T-cell (primary cell): ENCODE data around the gene PCBP3. TPM values are rescaled to one million over a fixed set of nuclear protein-coding genes. Genes with fewer than 3 reads are reported as not detected.
A peak's percentile ranks its signal among the peaks of the same experiment; 100 is the strongest.

Experiments
- ATAC-seq, 4 experiments: fragments of 200-7000 bp in 3 of 4; fragments of 150-1000 bp in 1 of 4; cut with Tn5 transposase; replicated peaks in 1 of 4; 1 replicate in 3 of 4; 2 replicates in 1 of 4; pipeline ENCODE4 v1.10.0; 2021; ENCODE audit warnings: moderate library complexity in 3 of 4, mild to moderate bottlenecking in 2 of 4, moderate number of reproducible peaks in 1 of 4
- CTCF ChIA-PET, 2 donors: fragments of 300-600 bp; sonication (Branson Sonifier 250); formaldehyde crosslinking; loops; one replicate each; lab custom pipeline; 2022; ENCODE audit warnings: antibody characterized with exemption in 2 of 2; lab: Charles Lee
- POLR2A ChIA-PET, 2 donors: fragments of 300-600 bp; sonication (Branson Sonifier 250); formaldehyde crosslinking; loops; one replicate each; lab custom pipeline; 2022; ENCODE audit warnings: antibody characterized with exemption in 2 of 2; lab: Charles Lee
- DNase-seq, 35 experiments: peaks; one replicate each; pipeline versions ENCODE4 v3.0.0 to v3.0.0-alpha.2; 2013 to 2023
- H3K27ac ChIP-seq: one replicate; pipeline ENCODE4 v1.5.1; 2013; ENCODE audit warnings: low read length
- H3K27me3 ChIP-seq, 2 experiments: replicated peaks in 1 of 2; 1 replicate in 1 of 2; 2 replicates in 1 of 2; pipeline versions ENCODE4 v1.6.1 to v1.7.0; 2013; ENCODE audit warnings: low read length in 1 of 2, mixed read lengths in 1 of 2; ENCODE audit not compliant: control insufficient read depth in 2 of 2, insufficient read depth in 2 of 2; ENCODE audit errors: extremely low read depth in 1 of 2
- H3K36me3 ChIP-seq, 2 donors: 1 replicate in 1 of 2; 2 replicates in 1 of 2; pipeline versions ENCODE4 v1.6.1 to v1.7.0; 2013; ENCODE audit warnings: low read length in 1 of 2; ENCODE audit not compliant: control insufficient read depth in 2 of 2, insufficient read depth in 1 of 2; ENCODE audit errors: extremely low read depth in 1 of 2
- H3K4me1 ChIP-seq, 2 experiments: 1 replicate in 1 of 2; 2 replicates in 1 of 2; pipeline versions ENCODE4 v1.6.1 to v1.7.0; 2013; ENCODE audit warnings: low read length in 2 of 2, mixed read lengths in 1 of 2; ENCODE audit not compliant: insufficient read depth in 2 of 2, control insufficient read depth in 1 of 2; ENCODE audit errors: extremely low read depth in 1 of 2
- H3K4me3 ChIP-seq, 2 donors: 1 replicate in 1 of 2; 2 replicates in 1 of 2; pipeline versions ENCODE4 v1.5.1 to v1.7.0; 2013; ENCODE audit warnings: mild to moderate bottlenecking in 2 of 2, low read length in 1 of 2, moderate library complexity in 1 of 2; ENCODE audit not compliant: control insufficient read depth in 1 of 2; ENCODE audit errors: extremely low read depth in 1 of 2
- H3K9me3 ChIP-seq: 2 replicates; pipeline ENCODE4 v1.7.0; 2013
- H3K27ac Mint-ChIP-seq, 2 donors: one replicate each; pipeline ENCODE4 v1.8.0; 2020 to 2021; ENCODE audit warnings: mild to moderate bottlenecking in 2 of 2, mixed read lengths in 2 of 2
- H3K27me3 Mint-ChIP-seq, 2 donors: one replicate each; pipeline ENCODE4 v1.8.0; 2021 to 2022; ENCODE audit warnings: mixed read lengths in 2 of 2
- H3K36me3 Mint-ChIP-seq: one replicate; pipeline ENCODE4 v1.8.0; 2021; ENCODE audit warnings: mixed read lengths
- H3K4me1 Mint-ChIP-seq, 3 donors: one replicate each; pipeline ENCODE4 v1.8.0; 2020 to 2022; ENCODE audit warnings: mixed read lengths in 3 of 3, mild to moderate bottlenecking in 1 of 3
- H3K4me3 Mint-ChIP-seq, 3 donors: one replicate each; pipeline ENCODE4 v1.8.0; 2020 to 2022; ENCODE audit warnings: mild to moderate bottlenecking in 3 of 3, mixed read lengths in 3 of 3, moderate library complexity in 3 of 3
- H3K9me3 Mint-ChIP-seq, 3 donors: one replicate each; pipeline ENCODE4 v1.8.0; 2020 to 2022; ENCODE audit warnings: mixed read lengths in 3 of 3
- WGBS: methylation state at CpG from one replicate; pipeline ENCODE4 v1.1.5; 2013; ENCODE audit warnings: missing lambda C conversion rate; ENCODE audit not compliant: insufficient coverage; 5-methylcytosine and 5-hydroxymethylcytosine counted together
- total RNA-seq, 35 experiments: library from RNA in 6 of 35; stranded (reverse) in 6 of 35; fragments of 120-200 nt in 1 of 35; gene quantifications; one replicate each; pipeline versions ENCODE4 v1.2.1 to v1.2.4 and lab custom pipeline; 2013 to 2026

PCBP3 gene
- total RNA-seq, 5 donors from 2014 or later (not counting 1 experiment from before 2014, with no cell fraction given): 1.5 to 4.2 (median 2.8) TPM

DNA sequence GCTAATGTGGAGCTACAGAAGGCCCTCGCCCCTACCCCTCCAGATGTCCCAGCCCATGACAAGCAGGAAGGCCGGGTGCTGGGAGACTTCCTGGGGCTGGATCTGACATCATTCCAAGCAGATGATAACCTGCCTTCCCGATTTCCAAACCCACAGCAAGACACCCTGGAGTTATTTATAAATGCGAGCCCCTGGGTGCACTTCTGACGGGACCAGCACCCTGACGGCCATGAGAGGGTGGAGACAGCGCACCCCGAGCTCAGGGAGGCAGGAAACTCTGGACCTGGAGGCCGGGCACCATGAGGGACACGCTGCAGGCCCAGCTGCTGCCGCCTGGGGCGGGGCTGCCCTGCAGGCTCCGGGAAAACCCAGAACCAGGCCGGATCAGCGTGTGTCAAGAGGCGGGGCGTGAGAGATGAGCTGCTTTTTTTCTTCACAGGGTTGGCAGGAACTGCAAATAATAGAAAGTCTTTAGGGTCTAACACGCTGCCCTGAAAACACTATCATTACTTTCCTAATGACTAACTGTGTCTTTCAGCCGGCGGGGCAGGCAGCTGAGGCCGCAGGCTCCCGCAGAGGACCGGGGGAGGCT, 2.5 kb upstream of the PCBP3 start:
- H3K4me3 Mint-ChIP-seq: peak overlapping the region; percentile 45 to 62 (median 49)
- 64% methylated on average over 13 of the region's 23 CpGs for WGBS
- H3K27me3 Mint-ChIP-seq: peaks cover 0 to 18% of the 10 kb centered on the region in 2 donors
- H3K4me1 ChIP-seq: peaks cover 23 to 35% of the 10 kb centered on the region in 2 experiments
- no peak overlapping the region for H3K27ac Mint-ChIP-seq
- H3K4me1 Mint-ChIP-seq: peaks cover 29 to 40% (median 38%) of the 10 kb centered on the region in 3 donors
- H3K9me3 Mint-ChIP-seq: no peaks in the 10 kb centered on the region
- H3K9me3 ChIP-seq: no peaks in the 10 kb centered on the region
- POLR2A ChIA-PET: no interaction called here
- DNase-seq (peak in 3 of 35 experiments; percentile 38 to 51 (median 39)), ATAC-seq (no peak)
- H3K27ac ChIP-seq: no peak overlapping the region
- H3K27me3 ChIP-seq: peaks cover 0 to 32% of the 10 kb centered on the region in 2 experiments
- no peaks in the 10 kb centered on the region for H3K36me3 ChIP-seq
- H3K36me3 Mint-ChIP-seq: no peaks in the 10 kb centered on the region
- CTCF ChIA-PET: interaction anchor here in 1 of 2 donors (0.7 kb wide), 1 partner anchor 80 kb away, joined by 3 read pairs; no protein-coding TSS in a partner anchor
- peak overlapping the region in 1 of 2 donors; percentile 23 for H3K4me3 ChIP-seq

- no peaks in the 10 kb centered on the region for H3K9me3 ChIP-seq
- POLR2A ChIA-PET: interaction anchor here in 1 of 2 donors (0.6 kb wide), 1 partner anchor 52 kb away, joined by 8 read pairs; no protein-coding TSS in a partner anchor
- ATAC-seq (no peak), DNase-seq (no peak)
- H3K4me3 ChIP-seq: peak overlapping the region in 1 of 2 donors; percentile 23
- no peaks in the 10 kb centered on the region for H3K36me3 ChIP-seq
- CTCF ChIA-PET: interaction anchor here in 1 of 2 donors (0.7 kb wide), 1 partner anchor 81 kb away, joined by 3 read pairs; no protein-coding TSS in a partner anchor
- 95% methylated on average over 17 of the region's 31 CpGs for WGBS
- Mint-ChIP-seq H3K27me3 (peaks cover 0 to 18% of the 10 kb centered on the region in 2 donors), H3K4me3 (peak overlapping the region; percentile 43 to 62 (median 49)), H3K4me1 (peaks cover 29 to 40% (median 38%) of the 10 kb centered on the region in 3 donors), H3K9me3 (no peaks in the 10 kb centered on the region), H3K36me3 (no peaks in the 10 kb centered on the region), H3K27ac (no peak overlapping the region)
- no peak overlapping the region for H3K27ac ChIP-seq
- H3K27me3 ChIP-seq: peaks cover 0 to 34% of the 10 kb centered on the region in 2 experiments
- peaks cover 23 to 35% of the 10 kb centered on the region in 2 experiments for H3K4me1 ChIP-seq
These were observed 2.0 kb upstream of the PCBP3 start for GRCh38 chr21:45641480-45642035.

DNA sequence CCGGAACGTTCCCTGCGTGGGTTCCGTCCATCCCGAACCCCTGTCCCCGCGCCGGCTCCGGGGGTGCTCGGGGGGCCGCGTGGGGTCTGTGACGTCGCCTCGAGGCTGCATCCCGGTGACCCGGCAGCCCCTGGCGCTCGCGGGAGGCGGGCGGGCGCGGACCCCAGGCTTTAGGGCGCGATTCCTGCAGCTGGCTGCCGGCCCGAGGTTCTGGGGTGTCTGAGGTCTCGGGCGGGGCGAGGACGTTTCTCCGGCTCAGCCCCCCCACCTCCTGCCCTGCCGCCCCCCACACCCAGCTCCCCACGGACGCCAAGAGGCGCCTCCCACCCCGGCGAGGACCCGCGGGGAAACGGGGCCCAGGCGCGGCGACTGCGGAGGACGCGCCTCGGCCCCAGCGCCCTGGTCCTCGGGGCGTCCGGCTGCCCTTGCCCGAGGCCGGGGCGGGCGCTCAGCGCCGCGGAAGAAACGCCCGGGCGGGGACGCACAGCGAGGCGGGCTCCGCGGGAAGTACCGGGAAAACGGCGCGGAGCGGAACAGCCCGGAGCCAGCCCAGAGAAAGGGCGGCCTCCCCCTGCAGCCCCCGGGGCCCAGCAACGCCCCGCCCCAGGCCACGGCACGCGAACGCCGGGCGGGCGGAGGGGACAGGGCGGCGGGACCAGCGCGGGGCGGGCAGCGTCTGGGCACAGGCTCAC, 1.3 kb upstream of the PCBP3 start:
- Histone ChIP-seq H3K9me3 (no peaks in the 10 kb centered on the region), H3K4me3 (no peak overlapping the region), H3K27ac (no peak overlapping the region), H3K36me3 (no peaks in the 10 kb centered on the region), H3K27me3 (peaks cover 0 to 36% of the 10 kb centered on the region in 2 experiments), H3K4me1 (peaks cover 23 to 35% of the 10 kb centered on the region in 2 experiments)
- 30% methylated on average over 90 of the region's 91 CpGs for WGBS
- Mint-ChIP-seq H3K36me3 (no peaks in the 10 kb centered on the region), H3K27ac (no peak overlapping the region), H3K9me3 (no peaks in the 10 kb centered on the region), H3K4me1 (peaks cover 29 to 40% (median 38%) of the 10 kb centered on the region in 3 donors), H3K27me3 (peaks cover 0 to 23% of the 10 kb centered on the region in 2 donors), H3K4me3 (peak overlapping the region in 1 of 3 donors; percentile 43)
- ATAC-seq: peak in 2 of 4 experiments; percentile 4
- DNase-seq: peak in 3 of 35 experiments; percentile 4 to 49 (median 38)
- ChIA-PET CTCF (no interaction called here), POLR2A (interaction anchor here (0.6 kb wide), 2 partner anchors 50 to 53 kb away, joined by 5 to 8 read pairs; no protein-coding TSS in a partner anchor)

GRCh38 chr21:45644041-45644906, 749 bp downstream of the PCBP3 start:
- no peak for ATAC-seq
- H3K27me3 ChIP-seq: peaks cover 0 to 38% of the 10 kb centered on the region in 2 experiments
- ChIA-PET CTCF (no interaction called here), POLR2A (interaction anchor here in 1 of 2 donors (0.6 kb wide), 1 partner anchor 52 kb away, joined by 3 read pairs; no protein-coding TSS in a partner anchor)
- peak in 8 of 35 experiments; percentile 8 to 49 (median 23) for DNase-seq
- H3K4me1 ChIP-seq: peaks cover 23 to 32% of the 10 kb centered on the region in 2 experiments
- 4% methylated on average over 40 of the region's 56 CpGs for WGBS
- no peaks in the 10 kb centered on the region for H3K36me3 ChIP-seq
- Mint-ChIP-seq H3K27me3 (peaks cover 3 to 32% of the 10 kb centered on the region in 2 donors), H3K9me3 (peaks cover 2 to 4% (median 3%) of the 10 kb centered on the region in 3 donors), H3K36me3 (peaks cover 3% of the 10 kb centered on the region), H3K27ac (no peak overlapping the region), H3K4me1 (peaks cover 29 to 35% (median 29%) of the 10 kb centered on the region in 3 donors), H3K4me3 (peak overlapping the region; percentile 67 to 78 (median 71))
- H3K4me3 ChIP-seq: peak overlapping the region in 1 of 2 donors; percentile 51
- H3K9me3 ChIP-seq: no peaks in the 10 kb centered on the region
- no peak overlapping the region for H3K27ac ChIP-seq

DNA sequence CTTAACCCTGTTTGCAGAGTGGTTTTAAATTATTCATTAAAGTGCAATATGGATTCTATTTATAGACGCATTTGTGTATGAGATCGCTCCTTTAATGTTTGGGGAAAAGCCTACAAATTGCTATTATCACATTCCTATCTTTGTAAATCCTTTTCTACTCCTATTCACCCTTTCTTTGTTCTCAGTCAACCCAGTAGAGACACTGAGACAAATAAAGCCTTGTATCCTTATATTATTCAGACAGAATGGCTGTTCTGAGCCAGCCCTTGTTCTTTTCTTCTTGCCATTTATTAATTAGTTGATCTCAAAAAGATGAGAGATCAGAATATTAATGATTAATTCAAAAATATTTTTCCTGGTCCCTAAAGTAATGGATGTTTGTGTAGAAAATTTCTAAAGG, 8.4 kb downstream of the PCBP3 start:
- Histone ChIP-seq H3K4me3 (no peak overlapping the region), H3K9me3 (no peaks in the 10 kb centered on the region), H3K27me3 (peaks cover 0 to 3% of the 10 kb centered on the region in 2 experiments), H3K27ac (no peak overlapping the region), H3K4me1 (no peaks in the 10 kb centered on the region), H3K36me3 (no peaks in the 10 kb centered on the region)
- ChIA-PET POLR2A (no interaction called here), CTCF (no interaction called here)
- DNase-seq (no peak), ATAC-seq (no peak)
- no peak overlapping the region for H3K27ac Mint-ChIP-seq
- no peaks in the 10 kb centered on the region for H3K4me1 Mint-ChIP-seq
- peaks cover 6% of the 10 kb centered on the region for H3K36me3 Mint-ChIP-seq
- H3K27me3 Mint-ChIP-seq: peaks cover 3 to 28% of the 10 kb centered on the region in 2 donors
- WGBS: no CpG with 5 or more reads among the region's 2 CpGs
- H3K9me3 Mint-ChIP-seq: peaks cover 2 to 6% (median 4%) of the 10 kb centered on the region in 3 donors
- no peak overlapping the region for H3K4me3 Mint-ChIP-seq
